OCI-LY3 (cell line): ENCODE results near the gene HYAL3.

Experiments
- CTCF ChIP-seq: fragments of 200-600, 300-600 bp; sonication (generic); IDR thresholded peaks from 2 replicates; pipeline ENCODE4 v1.5.1; 2014; ENCODE audit warnings: antibody characterized with exemption, low read length, low read depth
- EZH2phosphoT487 ChIP-seq: fragments of 200-600 bp; shearing (Covaris generic); IDR thresholded peaks from 2 replicates; pipeline ENCODE4 v1.6.1; 2018; ENCODE audit warnings: antibody characterized with exemption, mixed run types, low read depth

GRCh38 chr3:50297896-50298725, 1.1 kb downstream of the HYAL3 start:
- TF ChIP-seq CTCF (no peak), EZH2phosphoT487 (no peak)
